Smooth muscle cell (in vitro differentiated cells): ENCODE results near the gene ADGRG6. TPM values are rescaled to one million over a fixed set of nuclear protein-coding genes. Genes with fewer than 3 reads are reported as not detected.

Experiments used
- DNase-seq: peaks from one replicate; lab custom pipeline; 2025; ENCODE audit not compliant: unreplicated experiment; lab: John Stamatoyannopoulos, UW
- H2AFZ ChIP-seq: fragments of 200-600 bp; sonication (generic); 2 replicates; pipeline ENCODE4 v1.6.0; 2016; ENCODE audit warnings: antibody characterized with exemption, low read depth, mild to moderate bottlenecking
- H3F3A ChIP-seq: fragments of 200-600 bp; sonication (generic); 2 replicates; pipeline ENCODE4 v1.6.0; 2017; ENCODE audit warnings: antibody characterized with exemption, low read depth
- H3K27ac ChIP-seq: fragments of 200-600 bp; sonication (generic); 2 replicates; pipeline ENCODE4 v1.5.1; 2016; ENCODE audit warnings: low read depth, mild to moderate bottlenecking
- H3K27me3 ChIP-seq: fragments of 200-600 bp; sonication (generic); 2 replicates; pipeline ENCODE4 v1.6.1; 2016; ENCODE audit warnings: low read depth, mild to moderate bottlenecking
- H3K36me3 ChIP-seq: fragments of 200-600 bp; sonication (generic); 2 replicates; pipeline ENCODE4 v1.5.1; 2016; ENCODE audit warnings: low read depth
- H3K4me1 ChIP-seq: fragments of 200-600 bp; sonication (generic); 2 replicates; pipeline ENCODE4 v1.5.1; 2016; ENCODE audit warnings: low read depth
- H3K4me2 ChIP-seq: fragments of 200-600 bp; sonication (generic); 2 replicates; pipeline ENCODE4 v1.6.0; 2016; ENCODE audit warnings: mild to moderate bottlenecking
- H3K4me3 ChIP-seq: fragments of 200-600 bp; sonication (generic); 2 replicates; pipeline ENCODE4 v1.5.1; 2016; ENCODE audit warnings: mild to moderate bottlenecking
- H3K79me2 ChIP-seq: fragments of 200-600 bp; sonication (generic); 2 replicates; pipeline ENCODE4 v1.6.0; 2016; ENCODE audit warnings: low read depth, mild to moderate bottlenecking
- H3K9ac ChIP-seq: fragments of 200-600 bp; sonication (generic); 2 replicates; pipeline ENCODE4 v1.6.0; 2016; ENCODE audit warnings: low read depth
- H3K9me3 ChIP-seq: fragments of 200-600 bp; sonication (generic); replicated peaks from 2 replicates; pipeline ENCODE4 v1.5.1; 2016; ENCODE audit warnings: low read depth
- H4K20me1 ChIP-seq: fragments of 200-600 bp; sonication (generic); 2 replicates; pipeline ENCODE4 v1.6.0; 2016; ENCODE audit warnings: low read depth
- CTCF ChIP-seq: fragments of 200-600 bp; sonication (generic); IDR thresholded peaks from 2 replicates; pipeline ENCODE4 v1.5.1; 2017; ENCODE audit warnings: borderline replicate concordance, mild to moderate bottlenecking, antibody characterized with exemption; ENCODE audit not compliant: insufficient read depth, poor library complexity, severe bottlenecking
- WGBS: methylation state at CpG from one replicate; pipeline ENCODE4 v1.1.7; 2016; ENCODE audit warnings: low lambda C conversion rate; 5-methylcytosine and 5-hydroxymethylcytosine counted together
- polyA plus RNA-seq: library from polyadenylated mRNA; unstranded; fragments of >200 nt; fragmentation: Nextera tagmentation; extraction: Ambion mirVana; gene quantifications from 2 replicates; pipeline ENCODE4 v1.2.1, GENCODE V29; 2016
- total RNA-seq: library from RNA; depleted of rRNA; stranded (reverse); fragments of >200 nt; gene quantifications from 2 replicates; pipeline ENCODE4 v1.2.3, GENCODE V29; 2014

Gene ADGRG6
- total and polyA plus RNA-seq, 2 experiments from 2014 or later, result 0.77 to 14.2 TPM

GRCh38 chr6:142258757-142259156 lies 43.0 kb upstream of the ADGRG6 start:
- Histone ChIP-seq H3K4me2 (no peak overlapping the region), H4K20me1 (no peaks in the 10 kb centered on the region), H3K4me3 (no peak overlapping the region), H3K27ac (no peak overlapping the region), H3K36me3 (no peaks in the 10 kb centered on the region), H3F3A (no peaks in the 10 kb centered on the region), H3K9ac (no peak overlapping the region), H3K27me3 (no peaks in the 10 kb centered on the region), H3K9me3 (no peaks in the 10 kb centered on the region), H3K4me1 (no peaks in the 10 kb centered on the region), H3K79me2 (no peaks in the 10 kb centered on the region), H2AFZ (no peak overlapping the region)
- WGBS, result 96% methylated on average over 8 of the region's 8 CpGs
- no peak for TF ChIP-seq CTCF
- no peak for DNase-seq

GRCh38 chr6:142260748-142261147 lies 41.1 kb upstream of the ADGRG6 start:
- no peak overlapping the region for H3K4me2 ChIP-seq

GRCh38 chr6:142262231-142262630 lies 39.6 kb upstream of the ADGRG6 start:
- Histone ChIP-seq H3F3A (no peaks in the 10 kb centered on the region), H4K20me1 (no peaks in the 10 kb centered on the region), H3K9ac (no peak overlapping the region), H3K36me3 (no peaks in the 10 kb centered on the region), H3K27ac (no peak overlapping the region), H3K4me2 (no peak overlapping the region), H3K4me3 (no peak overlapping the region), H2AFZ (no peak overlapping the region), H3K4me1 (no peaks in the 10 kb centered on the region), H3K9me3 (no peaks in the 10 kb centered on the region), H3K27me3 (no peaks in the 10 kb centered on the region), H3K79me2 (no peaks in the 10 kb centered on the region)
- TF ChIP-seq CTCF, result no peak
- no peak for DNase-seq

More at GRCh38 chr6:142260748-142261147, 41.1 kb upstream of the ADGRG6 start:
- Histone ChIP-seq H3K27ac (no peak overlapping the region), H3K79me2 (no peaks in the 10 kb centered on the region), H3K27me3 (no peaks in the 10 kb centered on the region), H3K4me1 (no peaks in the 10 kb centered on the region), H3F3A (no peaks in the 10 kb centered on the region), H4K20me1 (no peaks in the 10 kb centered on the region), H3K36me3 (no peaks in the 10 kb centered on the region), H3K4me3 (no peak overlapping the region), H3K9ac (no peak overlapping the region), H3K9me3 (no peaks in the 10 kb centered on the region), H2AFZ (no peak overlapping the region)
- no peak for TF ChIP-seq CTCF
- no peak for DNase-seq
- 83% methylated on average over 3 of the region's 3 CpGs for WGBS

GRCh38 chr6:142265476-142265875 lies 36.3 kb upstream of the ADGRG6 start:
- H3K9ac ChIP-seq, result no peak overlapping the region
- H3K27ac ChIP-seq, result no peak overlapping the region
- no peaks in the 10 kb centered on the region for H3F3A ChIP-seq
- no peak overlapping the region for H3K4me3 ChIP-seq
- no peaks in the 10 kb centered on the region for H3K36me3 ChIP-seq
- no peak overlapping the region for H2AFZ ChIP-seq
- no peaks in the 10 kb centered on the region for H3K79me2 ChIP-seq
- TF ChIP-seq CTCF, result no peak
- no peaks in the 10 kb centered on the region for H3K27me3 ChIP-seq
- H3K9me3 ChIP-seq, result no peaks in the 10 kb centered on the region
- H3K4me2 ChIP-seq, result no peak overlapping the region
- H4K20me1 ChIP-seq, result no peaks in the 10 kb centered on the region
- H3K4me1 ChIP-seq, result no peaks in the 10 kb centered on the region
- no peak for DNase-seq
- WGBS, result 87% methylated on average over 1 of the region's 1 CpG
